Sigmoid colon (tissue), 4 donors: ENCODE data around the gene JOSD2.

Experiments used
- POLR2A ChIP-seq, 2 donors: fragments of 450-650 bp; IDR thresholded peaks; one replicate each; pipeline ENCODE4 v1.6.1; 2016; ENCODE audit warnings: antibody characterized with exemption in 2 of 2, mild to moderate bottlenecking in 2 of 2, moderate library complexity in 2 of 2
- POLR2AphosphoS5 ChIP-seq, 4 donors: sonication (generic); formaldehyde crosslinking; IDR thresholded peaks; one replicate each; pipeline ENCODE4 v1.6.1; 2017; ENCODE audit warnings: antibody characterized with exemption in 4 of 4
- TF ChIP-seq, protein P1 (sequence below), 4 experiments: fragments of 450-650 bp in 3 of 4; fragments of 200-600 bp in 1 of 4; IDR thresholded peaks; one replicate each; pipeline ENCODE4 v1.5.1; 2016 to 2019; ENCODE audit warnings: antibody characterized with exemption in 4 of 4, mild to moderate bottlenecking in 3 of 4, moderate library complexity in 2 of 4

DNA sequence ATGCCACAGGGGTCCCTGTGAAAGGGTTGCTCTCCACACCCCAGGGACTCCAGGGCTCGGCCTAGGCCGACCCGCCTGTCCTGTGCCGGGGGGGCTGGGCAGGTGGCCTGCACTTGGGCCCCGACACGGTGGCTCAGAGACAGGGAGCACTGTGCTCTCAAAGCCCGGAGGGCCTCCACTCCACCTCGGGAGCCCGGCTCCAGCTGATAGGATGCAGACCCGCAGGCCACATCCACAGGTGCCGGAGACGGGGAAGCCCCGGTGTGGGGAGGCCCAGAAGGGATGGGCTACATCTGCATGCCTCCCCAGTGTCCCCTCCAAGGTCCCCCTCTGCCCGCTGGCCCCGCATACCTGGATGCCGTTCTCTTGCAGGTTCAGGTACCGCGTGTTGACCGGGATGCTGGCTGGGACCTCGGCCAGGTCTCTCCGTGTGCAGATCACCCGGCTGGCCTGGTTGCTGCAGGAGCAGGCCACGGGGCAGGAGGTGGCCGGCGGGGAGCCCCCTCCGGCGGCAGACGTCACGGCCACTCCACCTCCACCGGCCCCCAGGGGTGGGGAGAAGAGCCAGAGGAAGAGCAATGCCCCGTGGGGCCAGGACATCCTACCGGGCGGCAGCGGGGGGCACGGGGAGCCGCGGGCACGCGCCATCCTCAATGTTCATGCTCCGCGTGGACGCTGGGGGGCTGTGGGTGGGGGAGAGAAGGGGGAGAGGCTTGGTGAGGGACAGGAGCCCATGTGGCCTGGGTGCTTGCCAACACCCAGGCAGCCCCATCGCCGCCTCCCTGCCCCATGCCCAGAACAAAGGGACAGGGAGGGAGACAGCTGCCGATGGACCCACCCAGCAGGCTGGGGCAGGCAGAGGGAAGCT, 37.4 kb upstream of the JOSD2 start:
- no peak for TF ChIP-seq POLR2A (IDR thresholded peaks at IDR 0.05)
- TF ChIP-seq, protein P1, sequence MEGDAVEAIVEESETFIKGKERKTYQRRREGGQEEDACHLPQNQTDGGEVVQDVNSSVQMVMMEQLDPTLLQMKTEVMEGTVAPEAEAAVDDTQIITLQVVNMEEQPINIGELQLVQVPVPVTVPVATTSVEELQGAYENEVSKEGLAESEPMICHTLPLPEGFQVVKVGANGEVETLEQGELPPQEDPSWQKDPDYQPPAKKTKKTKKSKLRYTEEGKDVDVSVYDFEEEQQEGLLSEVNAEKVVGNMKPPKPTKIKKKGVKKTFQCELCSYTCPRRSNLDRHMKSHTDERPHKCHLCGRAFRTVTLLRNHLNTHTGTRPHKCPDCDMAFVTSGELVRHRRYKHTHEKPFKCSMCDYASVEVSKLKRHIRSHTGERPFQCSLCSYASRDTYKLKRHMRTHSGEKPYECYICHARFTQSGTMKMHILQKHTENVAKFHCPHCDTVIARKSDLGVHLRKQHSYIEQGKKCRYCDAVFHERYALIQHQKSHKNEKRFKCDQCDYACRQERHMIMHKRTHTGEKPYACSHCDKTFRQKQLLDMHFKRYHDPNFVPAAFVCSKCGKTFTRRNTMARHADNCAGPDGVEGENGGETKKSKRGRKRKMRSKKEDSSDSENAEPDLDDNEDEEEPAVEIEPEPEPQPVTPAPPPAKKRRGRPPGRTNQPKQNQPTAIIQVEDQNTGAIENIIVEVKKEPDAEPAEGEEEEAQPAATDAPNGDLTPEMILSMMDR (IDR thresholded peaks at IDR 0.05) = no peak
- no peak for TF ChIP-seq POLR2AphosphoS5 (IDR thresholded peaks at IDR 0.05)
